ENCODE results near the gene SKI. TPM values are rescaled to one million over a fixed set of nuclear protein-coding genes. Genes with fewer than 3 reads are reported as not detected.

SKI gene
- total RNA-seq, 3 donors from 2014 or later: 26.8 to 86.6 (median 29.0) TPM

GRCh38 chr1:2237773-2238172 lies 9.7 kb downstream of the SKI start:
- ATAC-seq: peak; percentile 6
- peaks cover 69% of the 10 kb centered on the region for H3K4me1 ChIP-seq (ENCODE audit: low read depth)
- intact Hi-C loops (cut with DNase I, micrococcal nuclease): no loop called here
- TF ChIP-seq CTCF (IDR thresholded peaks at IDR 0.05): no peak
- no peaks in the 10 kb centered on the region for H3K36me3 ChIP-seq (ENCODE audit: low read depth)
- DNase-seq: peak in 1 of 3 donors; percentile 46
- H3K9me3 ChIP-seq: no peaks in the 10 kb centered on the region
- no peak overlapping the region for H3K4me3 ChIP-seq

- DNase-seq (peak in 2 of 3 donors; percentile 31 to 59), ATAC-seq (no peak)
- Histone ChIP-seq H3K36me3 (ENCODE audit: low read depth) (no peaks in the 10 kb centered on the region), H3K4me1 (ENCODE audit: low read depth) (peaks cover 63% of the 10 kb centered on the region), H3K4me3 (no peak overlapping the region), H3K9me3 (no peaks in the 10 kb centered on the region)
- intact Hi-C loops (cut with DNase I, micrococcal nuclease): no loop called here
- TF ChIP-seq CTCF (IDR thresholded peaks at IDR 0.05): no peak
Measured at GRCh38 chr1:2238361-2239012, 10.4 kb downstream of the SKI start.

GRCh38 chr1:2239013-2239370 lies 10.9 kb downstream of the SKI start:
- DNase-seq (no peak), ATAC-seq (no peak)
- H3K4me3 ChIP-seq: no peak overlapping the region
- intact Hi-C loops (cut with DNase I, micrococcal nuclease): no loop called here
- TF ChIP-seq CTCF (IDR thresholded peaks at IDR 0.05): no peak
- H3K4me1 ChIP-seq (ENCODE audit: low read depth): peaks cover 58% of the 10 kb centered on the region
- H3K36me3 ChIP-seq (ENCODE audit: low read depth): no peaks in the 10 kb centered on the region
- no peaks in the 10 kb centered on the region for H3K9me3 ChIP-seq

- Histone ChIP-seq H3K4me1 (ENCODE audit: low read depth) (peaks cover 53% of the 10 kb centered on the region), H3K9me3 (no peaks in the 10 kb centered on the region), H3K36me3 (ENCODE audit: low read depth) (no peaks in the 10 kb centered on the region), H3K4me3 (no peak overlapping the region)
- peak in 1 of 3 donors; percentile 29 for DNase-seq
- intact Hi-C loops (cut with DNase I, micrococcal nuclease): no loop called here
- no peak for ATAC-seq
- no peak for TF ChIP-seq CTCF (IDR thresholded peaks at IDR 0.05)
Measured at GRCh38 chr1:2239384-2239985, 11.4 kb downstream of the SKI start.

GRCh38 chr1:2240270-2241156 lies 12.4 kb downstream of the SKI start:
- ATAC-seq: peak; percentile 46
- no peak overlapping the region for H3K4me3 ChIP-seq
- H3K36me3 ChIP-seq (ENCODE audit: low read depth): no peaks in the 10 kb centered on the region
- peak in 2 of 3 donors; percentile 68 to 76 for DNase-seq
- intact Hi-C loops (cut with DNase I, micrococcal nuclease): no loop called here
- H3K9me3 ChIP-seq: no peaks in the 10 kb centered on the region
- H3K4me1 ChIP-seq (ENCODE audit: low read depth): peaks cover 43% of the 10 kb centered on the region
- no peak for TF ChIP-seq CTCF (IDR thresholded peaks at IDR 0.05)

All from mucosa of descending colon (tissue), 3 donors.